Right lobe of liver (tissue), 6 donors: ENCODE data around the gene TDRD1. TPM values are rescaled to one million over a fixed set of nuclear protein-coding genes. Genes with fewer than 3 reads are reported as not detected.
A peak's percentile ranks its signal among the peaks of the same experiment; 100 is the strongest.

Source experiments
- ATAC-seq, 4 donors: fragments of 200-7000 bp; cut with Tn5 transposase; one replicate each; pipeline ENCODE4 v1.9.1; 2020; ENCODE audit warnings: mild to moderate bottlenecking in 4 of 4, moderate library complexity in 4 of 4
- DNase-seq, 3 donors: peaks; one replicate each; pipeline ENCODE4 v3.0.0-alpha.2; 2020
- H3K27ac ChIP-seq, 3 donors: fragments of 200-600 bp; one replicate each; pipeline ENCODE4 v1.8.0; 2022
- H3K27me3 ChIP-seq, 2 donors: fragments of 200-600 bp; one replicate each; pipeline ENCODE4 v1.8.0; 2022
- H3K36me3 ChIP-seq, 4 donors: fragments of 200-600 bp; sonication (generic) in 1 of 4; one replicate each; pipeline versions ENCODE4 v1.5.1 to v1.8.0; 2017 to 2022; ENCODE audit warnings: control low read depth in 1 of 4
- H3K4me1 ChIP-seq, 4 donors: fragments of 200-600 bp; sonication (generic) in 1 of 4; one replicate each; pipeline versions ENCODE4 v1.5.1 to v1.8.0; 2017 to 2022; ENCODE audit warnings: control low read depth in 1 of 4
- H3K4me3 ChIP-seq, 3 donors: fragments of 200-600 bp; one replicate each; pipeline ENCODE4 v1.8.0; 2022
- H3K9me3 ChIP-seq, 4 donors: fragments of 200-600 bp; sonication (generic) in 1 of 4; one replicate each; pipeline versions ENCODE4 v1.5.1 to v1.8.0; 2017 to 2022; ENCODE audit warnings: control low read depth in 1 of 4
- POLR2A ChIP-seq: fragments of 450-650 bp; IDR thresholded peaks from one replicate; pipeline ENCODE4 v1.6.1; 2017; ENCODE audit warnings: antibody characterized with exemption, mild to moderate bottlenecking
- WGBS: methylation state at CpG from one replicate; pipeline ENCODE4 v1.1.6; 2018; ENCODE audit warnings: low coverage, low lambda C conversion rate; ENCODE audit not compliant: insufficient coverage; ENCODE audit errors: missing lambda C conversion rate; 5-methylcytosine and 5-hydroxymethylcytosine counted together
- intact Hi-C, 2 donors: fragments of 100-400 bp; cut with DNase I; formaldehyde crosslinking; loops; one replicate each; pipeline versions ENCODE4 v1.11.2 to v1.14.1; 2022
- total RNA-seq, 6 experiments: library from RNA; depleted of rRNA in 2 of 6; stranded (reverse); fragments of >200 nt in 2 of 6; fragmentation: NEBNext Ultra II Directional in 3 of 6; extraction: Animal tissue kit (Norgen Biotek cat#: 25700) in 3 of 6; gene quantifications; one replicate each; pipeline versions ENCODE4 v1.1.0 to v1.2.4, GENCODE V29; 2016 to 2023
- TF ChIP-seq, protein P1 (sequence below), 4 donors: fragments of 200-600 bp in 3 of 4; fragments of 450-650 bp in 1 of 4; IDR thresholded peaks; one replicate each; pipeline versions ENCODE4 v1.5.1 to v1.8.0; 2016 to 2022; ENCODE audit warnings: antibody characterized with exemption in 4 of 4, mild to moderate bottlenecking in 2 of 4
- donor health status: DM: no; HTN: yes; CAD: no.
- donor health status: DM: no; HTN: no; CAD: no.
- donor health status: DM: no; HTN: no; CAD: no.
- donor health status: DM: no; HTN: yes; CAD: no.
- donor health status: DM: no; HTN: yes; CAD: no.

Gene TDRD1
- total RNA-seq, 6 experiments from 2014 or later = 0.06 to 0.17 (median 0.12) TPM; not detected in 1

- Histone ChIP-seq H3K9me3 (no peaks in the 10 kb centered on the region), H3K27ac (no peak overlapping the region), H3K4me1 (no peaks in the 10 kb centered on the region), H3K27me3 (no peaks in the 10 kb centered on the region), H3K4me3 (no peak overlapping the region), H3K36me3 (no peaks in the 10 kb centered on the region)
- DNase-seq (no peak), ATAC-seq (no peak)
- no peak for TF ChIP-seq POLR2A
- TF ChIP-seq, protein P1, sequence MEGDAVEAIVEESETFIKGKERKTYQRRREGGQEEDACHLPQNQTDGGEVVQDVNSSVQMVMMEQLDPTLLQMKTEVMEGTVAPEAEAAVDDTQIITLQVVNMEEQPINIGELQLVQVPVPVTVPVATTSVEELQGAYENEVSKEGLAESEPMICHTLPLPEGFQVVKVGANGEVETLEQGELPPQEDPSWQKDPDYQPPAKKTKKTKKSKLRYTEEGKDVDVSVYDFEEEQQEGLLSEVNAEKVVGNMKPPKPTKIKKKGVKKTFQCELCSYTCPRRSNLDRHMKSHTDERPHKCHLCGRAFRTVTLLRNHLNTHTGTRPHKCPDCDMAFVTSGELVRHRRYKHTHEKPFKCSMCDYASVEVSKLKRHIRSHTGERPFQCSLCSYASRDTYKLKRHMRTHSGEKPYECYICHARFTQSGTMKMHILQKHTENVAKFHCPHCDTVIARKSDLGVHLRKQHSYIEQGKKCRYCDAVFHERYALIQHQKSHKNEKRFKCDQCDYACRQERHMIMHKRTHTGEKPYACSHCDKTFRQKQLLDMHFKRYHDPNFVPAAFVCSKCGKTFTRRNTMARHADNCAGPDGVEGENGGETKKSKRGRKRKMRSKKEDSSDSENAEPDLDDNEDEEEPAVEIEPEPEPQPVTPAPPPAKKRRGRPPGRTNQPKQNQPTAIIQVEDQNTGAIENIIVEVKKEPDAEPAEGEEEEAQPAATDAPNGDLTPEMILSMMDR (IDR thresholded peaks at IDR 0.05) = no peak
- 53% methylated on average over 3 of the region's 3 CpGs for WGBS
- intact Hi-C loops = no loop called here
These were observed 8.8 kb downstream of the TDRD1 start for GRCh38 chr10:114188001-114188400.

- Histone ChIP-seq H3K36me3 (no peaks in the 10 kb centered on the region), H3K9me3 (no peaks in the 10 kb centered on the region), H3K4me3 (no peak overlapping the region), H3K27me3 (no peaks in the 10 kb centered on the region), H3K4me1 (no peaks in the 10 kb centered on the region), H3K27ac (no peak overlapping the region)
- DNase-seq (no peak), ATAC-seq (peak in 1 of 4 donors; percentile 40)
- intact Hi-C loops = no loop called here
- WGBS = 65% methylated on average over 3 of the region's 3 CpGs
- TF ChIP-seq, protein P1 (IDR thresholded peaks at IDR 0.05) = no peak
- no peak for TF ChIP-seq POLR2A
These were observed 9.7 kb downstream of the TDRD1 start for GRCh38 chr10:114188900-114189299.

DNA sequence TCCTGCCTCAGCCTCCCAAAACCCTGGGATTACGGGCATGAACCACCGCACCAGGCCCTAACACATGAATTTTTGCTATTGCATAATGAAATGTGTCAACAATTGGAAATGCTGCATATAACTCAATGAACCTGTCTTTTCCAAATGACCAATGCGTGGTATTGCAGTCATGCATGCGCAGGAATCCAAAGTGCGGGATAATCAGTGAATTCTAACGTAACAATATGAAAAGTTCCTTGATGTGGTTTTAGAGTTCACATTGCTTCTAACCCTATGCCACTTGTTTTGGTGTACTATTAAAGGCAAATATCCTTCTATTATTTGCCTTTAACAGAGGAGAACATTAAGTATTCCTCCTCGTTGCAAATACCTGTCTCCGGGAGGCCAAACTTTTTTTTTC is 10.5 kb downstream of the TDRD1 start:
- no peak for TF ChIP-seq POLR2A
- TF ChIP-seq, protein P1 (IDR thresholded peaks at IDR 0.05) = no peak
- intact Hi-C loops = no loop called here
- Histone ChIP-seq H3K4me1 (no peaks in the 10 kb centered on the region), H3K9me3 (no peaks in the 10 kb centered on the region), H3K36me3 (no peaks in the 10 kb centered on the region), H3K27ac (no peak overlapping the region), H3K4me3 (no peak overlapping the region), H3K27me3 (no peaks in the 10 kb centered on the region)
- no peak for ATAC-seq
- DNase-seq = no peak
- 89% methylated on average over 8 of the region's 8 CpGs for WGBS

DNA sequence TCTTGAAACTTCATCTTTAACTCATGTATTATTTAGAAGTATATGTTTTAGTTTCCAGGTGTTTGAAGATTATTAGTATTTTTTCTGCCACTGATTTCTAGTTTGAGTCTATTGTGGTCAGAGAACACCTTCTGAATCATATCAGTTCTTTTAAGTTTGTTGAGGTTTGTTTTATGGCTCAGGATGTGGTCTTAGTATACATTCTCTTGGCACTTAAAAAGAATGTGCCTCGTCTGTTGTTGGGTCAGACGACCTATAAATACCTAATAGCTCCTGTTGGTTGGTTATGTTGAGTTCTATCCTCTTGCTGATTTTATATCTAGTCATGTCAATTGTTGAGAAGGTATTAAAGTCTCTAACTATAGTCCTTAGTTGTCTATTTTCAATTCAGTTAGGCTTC is 15.9 kb downstream of the TDRD1 start:
- intact Hi-C loops = no loop called here
- DNase-seq (no peak), ATAC-seq (no peak)
- 52% methylated on average over 2 of the region's 2 CpGs for whole genome bisulfite sequencing
- Histone ChIP-seq H3K4me1 (no peaks in the 10 kb centered on the region), H3K27me3 (no peaks in the 10 kb centered on the region), H3K27ac (no peak overlapping the region), H3K36me3 (no peaks in the 10 kb centered on the region), H3K9me3 (no peaks in the 10 kb centered on the region), H3K4me3 (no peak overlapping the region)
- TF ChIP-seq POLR2A = no peak
- TF ChIP-seq, protein P1 (IDR thresholded peaks at IDR 0.05) = no peak

DNA sequence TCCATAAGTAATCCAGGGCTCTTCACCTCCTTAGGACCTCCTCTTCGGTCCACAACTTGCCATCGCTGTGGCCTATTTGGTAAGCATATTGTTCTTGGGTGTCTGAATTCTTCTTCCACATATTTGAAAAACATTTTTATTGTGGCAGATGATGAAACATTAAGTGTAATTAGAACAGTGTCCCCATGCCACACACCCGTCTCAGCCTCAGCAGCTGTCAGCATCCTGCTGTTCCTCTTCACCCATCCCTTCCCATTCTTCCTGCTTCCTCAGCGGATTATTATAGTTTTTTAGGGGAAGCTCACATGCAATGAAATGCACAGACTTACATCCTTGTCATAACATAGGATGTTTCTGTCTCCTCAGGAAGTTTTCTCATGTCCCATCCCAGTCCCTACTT is 20.1 kb downstream of the TDRD1 start:
- H3K9me3 ChIP-seq = no peaks in the 10 kb centered on the region
- 67% methylated on average over 4 of the region's 4 CpGs for WGBS
- TF ChIP-seq, protein P1 (IDR thresholded peaks at IDR 0.05) = no peak
- no peak for TF ChIP-seq POLR2A
- no peak for ATAC-seq
- no peaks in the 10 kb centered on the region for H3K27me3 ChIP-seq
- no peak overlapping the region for H3K4me3 ChIP-seq
- no peaks in the 10 kb centered on the region for H3K4me1 ChIP-seq
- no peak overlapping the region for H3K27ac ChIP-seq
- intact Hi-C loops = no loop called here
- DNase-seq = no peak
- H3K36me3 ChIP-seq = no peaks in the 10 kb centered on the region
